Tibial artery (tissue), 4 donors: Measurements from ENCODE around the gene ZNF71.

Experiments
- DNase-seq, 2 donors: peaks; one replicate each; pipeline ENCODE4 v3.0.0-alpha.2; 2019
- H3K27ac ChIP-seq, 2 donors: fragments of 200-600 bp; sonication (generic) in 1 of 2; 1 replicate in 1 of 2; 2 replicates in 1 of 2; pipeline ENCODE4 v1.5.1; 2018 to 2019; ENCODE audit warnings: mild to moderate bottlenecking in 1 of 2
- H3K27me3 ChIP-seq, 2 donors: fragments of 200-600 bp; sonication (generic) in 1 of 2; one replicate each; pipeline versions ENCODE4 v1.5.1 to v1.6.0; 2016 to 2019
- H3K36me3 ChIP-seq, 3 donors: fragments of 200-600 bp; sonication (generic) in 2 of 3; one replicate each; pipeline ENCODE4 v1.5.1; 2016 to 2019; ENCODE audit warnings: mild to moderate bottlenecking in 2 of 3
- H3K4me1 ChIP-seq, 4 donors: fragments of 200-600 bp; sonication (generic) in 2 of 4; 1 replicate in 3 of 4; 2 replicates in 1 of 4; pipeline ENCODE4 v1.5.1; 2016 to 2019
- H3K4me3 ChIP-seq, 2 donors: fragments of 200-600 bp; sonication (generic) in 1 of 2; 1 replicate in 1 of 2; 2 replicates in 1 of 2; pipeline ENCODE4 v1.5.1; 2018 to 2019; ENCODE audit warnings: mild to moderate bottlenecking in 2 of 2
- H3K9me3 ChIP-seq, 3 donors: fragments of 200-600 bp; sonication (generic) in 1 of 3; one replicate each; pipeline ENCODE4 v1.5.1; 2016 to 2019
- intact Hi-C: fragments of 100-400 bp; cut with DNase I; formaldehyde crosslinking; loops from one replicate; pipeline ENCODE4 v1.15.0; 2023; ENCODE audit warnings: low total_unique reads
- TF ChIP-seq, protein P1 (sequence below), 2 experiments: fragments of 200-600 bp in 1 of 2; fragments of 450-650 bp in 1 of 2; IDR thresholded peaks; one replicate each; pipeline ENCODE4 v1.5.1; 2017 to 2019; ENCODE audit warnings: antibody characterized with exemption in 2 of 2, mild to moderate bottlenecking in 1 of 2, moderate library complexity in 1 of 2

Gene ZNF71

DNA sequence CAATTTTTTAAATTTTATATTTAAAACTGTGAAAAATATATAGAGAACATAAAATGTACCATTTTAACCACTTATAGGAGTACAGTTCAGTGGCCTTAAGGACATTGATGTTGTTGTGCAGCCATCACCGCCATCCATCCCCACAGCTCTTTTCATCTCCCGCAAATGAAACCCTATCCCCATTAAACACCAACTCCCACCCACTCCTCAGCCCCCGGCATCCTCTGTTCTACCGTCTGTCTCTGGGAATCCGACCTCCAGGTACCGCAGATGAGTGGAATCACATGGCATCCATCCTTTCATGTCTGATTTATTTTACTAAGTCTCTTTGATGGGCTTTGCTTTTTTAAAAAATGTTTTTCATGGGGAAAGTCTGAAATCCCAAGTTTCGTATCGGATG lies 24.0 kb downstream of the ZNF71 start:
- TF ChIP-seq, protein P1, sequence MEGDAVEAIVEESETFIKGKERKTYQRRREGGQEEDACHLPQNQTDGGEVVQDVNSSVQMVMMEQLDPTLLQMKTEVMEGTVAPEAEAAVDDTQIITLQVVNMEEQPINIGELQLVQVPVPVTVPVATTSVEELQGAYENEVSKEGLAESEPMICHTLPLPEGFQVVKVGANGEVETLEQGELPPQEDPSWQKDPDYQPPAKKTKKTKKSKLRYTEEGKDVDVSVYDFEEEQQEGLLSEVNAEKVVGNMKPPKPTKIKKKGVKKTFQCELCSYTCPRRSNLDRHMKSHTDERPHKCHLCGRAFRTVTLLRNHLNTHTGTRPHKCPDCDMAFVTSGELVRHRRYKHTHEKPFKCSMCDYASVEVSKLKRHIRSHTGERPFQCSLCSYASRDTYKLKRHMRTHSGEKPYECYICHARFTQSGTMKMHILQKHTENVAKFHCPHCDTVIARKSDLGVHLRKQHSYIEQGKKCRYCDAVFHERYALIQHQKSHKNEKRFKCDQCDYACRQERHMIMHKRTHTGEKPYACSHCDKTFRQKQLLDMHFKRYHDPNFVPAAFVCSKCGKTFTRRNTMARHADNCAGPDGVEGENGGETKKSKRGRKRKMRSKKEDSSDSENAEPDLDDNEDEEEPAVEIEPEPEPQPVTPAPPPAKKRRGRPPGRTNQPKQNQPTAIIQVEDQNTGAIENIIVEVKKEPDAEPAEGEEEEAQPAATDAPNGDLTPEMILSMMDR (IDR thresholded peaks at IDR 0.05) = no peak
- H3K4me3 ChIP-seq = no peak overlapping the region
- no peaks in the 10 kb centered on the region for H3K27me3 ChIP-seq
- H3K4me1 ChIP-seq = no peaks in the 10 kb centered on the region
- DNase-seq = no peak
- H3K27ac ChIP-seq = no peak overlapping the region
- intact Hi-C loops = no loop called here
- H3K9me3 ChIP-seq = peaks cover 11 to 98% (median 42%) of the 10 kb centered on the region in 3 donors
- H3K36me3 ChIP-seq = peaks cover 59 to 97% (median 95%) of the 10 kb centered on the region in 3 donors

DNA sequence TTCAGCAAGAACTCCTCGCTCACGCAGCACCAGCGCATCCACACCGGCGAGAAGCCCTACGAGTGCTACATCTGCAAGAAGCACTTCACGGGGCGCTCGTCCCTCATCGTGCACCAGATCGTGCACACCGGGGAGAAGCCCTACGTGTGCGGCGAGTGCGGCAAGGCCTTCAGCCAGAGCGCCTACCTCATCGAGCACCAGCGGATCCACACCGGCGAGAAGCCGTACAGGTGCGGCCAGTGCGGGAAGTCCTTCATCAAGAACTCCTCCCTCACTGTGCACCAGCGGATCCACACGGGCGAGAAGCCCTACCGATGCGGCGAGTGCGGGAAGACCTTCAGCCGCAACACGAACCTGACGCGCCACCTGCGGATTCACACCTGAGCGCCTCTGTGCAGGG lies 27.3 kb downstream of the ZNF71 start:
- TF ChIP-seq, protein P1 (IDR thresholded peaks at IDR 0.05) = no peak
- no peaks in the 10 kb centered on the region for H3K27me3 ChIP-seq
- no peaks in the 10 kb centered on the region for H3K4me1 ChIP-seq
- H3K4me3 ChIP-seq = no peak overlapping the region
- H3K36me3 ChIP-seq = peaks cover 65 to 92% (median 81%) of the 10 kb centered on the region in 3 donors
- peaks cover 6 to 95% (median 44%) of the 10 kb centered on the region in 3 donors for H3K9me3 ChIP-seq
- H3K27ac ChIP-seq = no peak overlapping the region
- intact Hi-C loops = no loop called here
- DNase-seq = no peak

DNA sequence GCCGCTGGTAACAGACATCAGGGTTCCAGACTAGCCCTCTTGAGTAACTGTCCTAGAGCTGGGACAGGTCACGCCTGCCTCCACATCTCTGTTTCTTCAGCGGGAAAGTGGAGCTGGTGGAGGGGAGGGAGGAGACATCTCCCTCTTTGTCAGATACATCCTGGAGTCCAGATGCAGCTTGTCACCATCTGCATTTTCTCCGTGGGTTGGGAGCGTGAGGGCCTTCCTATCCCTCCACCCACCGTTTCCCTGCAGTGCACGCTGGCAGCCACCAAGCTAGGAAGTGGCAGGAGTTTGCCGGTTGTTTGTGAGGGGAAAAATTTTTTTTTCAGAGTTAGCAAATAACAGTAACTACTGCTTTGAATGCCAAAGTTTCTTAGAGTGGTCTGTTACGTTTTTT lies 27.9 kb downstream of the ZNF71 start:
- H3K4me1 ChIP-seq = no peaks in the 10 kb centered on the region
- no peak for DNase-seq
- H3K36me3 ChIP-seq = peaks cover 59 to 91% (median 77%) of the 10 kb centered on the region in 3 donors
- no peak overlapping the region for H3K27ac ChIP-seq
- H3K27me3 ChIP-seq = no peaks in the 10 kb centered on the region
- no peak overlapping the region for H3K4me3 ChIP-seq
- H3K9me3 ChIP-seq = peaks cover 6 to 95% (median 50%) of the 10 kb centered on the region in 3 donors
- TF ChIP-seq, protein P1 (IDR thresholded peaks at IDR 0.05) = no peak
- intact Hi-C loops = no loop called here

DNA sequence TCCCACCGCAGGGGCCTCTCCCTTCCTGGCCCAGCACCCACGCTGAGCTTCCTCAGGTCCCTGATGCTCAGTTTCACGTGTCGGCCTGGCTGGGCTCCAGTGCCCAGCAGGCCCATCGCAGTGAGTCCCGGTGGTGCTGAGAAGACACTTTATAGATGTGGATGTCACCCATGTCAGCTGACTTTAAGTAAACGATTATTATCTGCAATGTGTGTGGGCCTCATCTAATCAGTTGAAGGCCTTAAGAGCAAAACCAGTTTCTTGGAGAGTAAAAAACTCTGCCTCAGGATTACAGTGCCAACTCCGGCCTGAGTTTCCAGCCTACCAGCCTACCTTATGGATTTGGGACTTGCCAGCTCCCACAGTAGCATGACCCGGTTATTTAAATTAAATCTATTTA lies 30.6 kb downstream of the ZNF71 start:
- Histone ChIP-seq H3K9me3 (peaks cover 14 to 94% (median 40%) of the 10 kb centered on the region in 3 donors), H3K4me3 (no peak overlapping the region), H3K36me3 (peaks cover 50 to 69% (median 55%) of the 10 kb centered on the region in 3 donors), H3K27ac (no peak overlapping the region), H3K4me1 (no peaks in the 10 kb centered on the region), H3K27me3 (no peaks in the 10 kb centered on the region)
- TF ChIP-seq, protein P1 (IDR thresholded peaks at IDR 0.05) = no peak
- intact Hi-C loops = no loop called here
- no peak for DNase-seq

DNA sequence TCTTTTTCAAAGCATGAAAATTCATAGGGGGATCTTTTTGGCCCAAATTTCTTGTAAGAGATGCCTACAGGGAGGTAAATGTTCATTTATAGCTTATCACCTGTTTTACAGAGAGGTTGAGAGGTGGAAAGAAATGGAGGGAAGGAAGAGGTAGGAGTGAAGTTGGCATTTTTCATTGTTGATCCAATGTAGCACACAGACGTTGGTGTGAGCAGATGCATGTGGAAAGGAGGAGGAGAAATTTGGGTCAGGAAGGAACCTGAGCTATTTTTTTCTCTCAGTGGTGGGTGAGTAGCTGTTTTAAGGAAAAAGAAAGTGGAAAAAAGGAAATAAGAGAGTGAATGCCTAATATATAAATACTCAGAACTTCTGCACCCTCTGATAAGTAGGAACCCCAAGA lies 37.9 kb downstream of the ZNF71 start:
- TF ChIP-seq, protein P1 (IDR thresholded peaks at IDR 0.05) = no peak
- no peaks in the 10 kb centered on the region for H3K27me3 ChIP-seq
- no peak for DNase-seq
- H3K9me3 ChIP-seq = peaks cover 20 to 89% (median 40%) of the 10 kb centered on the region in 3 donors
- H3K36me3 ChIP-seq = peaks cover 0 to 29% (median 2%) of the 10 kb centered on the region in 3 donors
- H3K4me3 ChIP-seq = no peak overlapping the region
- H3K27ac ChIP-seq = no peak overlapping the region
- intact Hi-C loops = no loop called here
- H3K4me1 ChIP-seq = no peaks in the 10 kb centered on the region
